GDM1 (cell line): Measurements from ENCODE around the gene PRSS35.
"Not testable (repeated sequence)": the region's sequence is repeated elsewhere in the genome, so short reads cannot be mapped to it uniquely, and the experiment has no call there.

Experiments used
- DNase-seq: peaks from one replicate; lab custom pipeline; 2025; lab: John Stamatoyannopoulos, UW

The PRSS35 gene

GRCh38 chr6:83517500-83517899 lies 5.2 kb downstream of the PRSS35 start:
- DNase-seq, result no peak

GRCh38 chr6:83518816-83519480 lies 6.6 kb downstream of the PRSS35 start:
- DNase-seq, result no peak

- DNase-seq, result peak; percentile 26
Measured at GRCh38 chr6:83536034-83536646, 23.8 kb downstream of the PRSS35 start.

- no peak for DNase-seq
Measured at GRCh38 chr6:83536647-83537589, 24.6 kb downstream of the PRSS35 start.

- DNase-seq, result no peak
Measured at GRCh38 chr6:83539678-83540077, 27.3 kb downstream of the PRSS35 start.

DNA sequence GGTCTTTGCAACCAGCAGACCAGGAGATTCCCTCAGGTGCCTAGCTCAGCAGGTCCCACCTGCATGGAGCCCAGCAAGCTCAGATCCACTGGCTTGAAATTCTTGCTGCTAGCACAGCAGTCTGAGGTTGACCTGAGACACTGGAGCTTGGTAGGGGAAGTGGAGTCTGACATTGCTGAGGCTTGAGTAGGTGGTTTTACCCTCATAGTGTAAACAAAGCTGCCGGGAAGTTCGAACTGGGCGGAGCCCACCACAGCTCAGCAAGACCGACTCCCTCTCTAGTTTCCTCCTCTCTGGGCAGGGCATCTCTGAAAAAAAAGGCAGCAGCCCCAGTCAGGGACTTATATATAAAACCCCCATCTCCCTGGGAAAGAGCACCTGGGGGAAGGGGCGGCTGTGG lies 34.3 kb downstream of the PRSS35 start:
- DNase-seq, result no peak

DNA sequence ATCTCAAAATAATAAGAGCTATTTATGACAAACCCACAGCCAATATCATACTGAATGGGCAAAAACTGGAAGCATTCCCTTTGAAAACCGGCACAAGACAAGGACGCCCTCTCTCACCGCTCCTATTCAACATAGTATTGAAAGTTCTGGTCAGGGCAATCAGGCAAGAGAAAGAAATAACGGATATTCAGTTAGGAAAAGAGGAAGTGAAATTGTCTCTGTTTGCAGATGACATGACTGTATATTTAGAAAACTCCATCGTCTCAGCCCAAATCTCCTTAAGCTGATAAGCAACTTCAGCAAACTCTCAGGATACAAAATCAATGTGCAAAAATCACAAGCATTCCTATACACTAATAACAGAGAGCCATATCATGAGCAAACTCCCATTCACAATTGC lies 38.1 kb downstream of the PRSS35 start:
- not testable (repeated sequence) for DNase-seq

DNA sequence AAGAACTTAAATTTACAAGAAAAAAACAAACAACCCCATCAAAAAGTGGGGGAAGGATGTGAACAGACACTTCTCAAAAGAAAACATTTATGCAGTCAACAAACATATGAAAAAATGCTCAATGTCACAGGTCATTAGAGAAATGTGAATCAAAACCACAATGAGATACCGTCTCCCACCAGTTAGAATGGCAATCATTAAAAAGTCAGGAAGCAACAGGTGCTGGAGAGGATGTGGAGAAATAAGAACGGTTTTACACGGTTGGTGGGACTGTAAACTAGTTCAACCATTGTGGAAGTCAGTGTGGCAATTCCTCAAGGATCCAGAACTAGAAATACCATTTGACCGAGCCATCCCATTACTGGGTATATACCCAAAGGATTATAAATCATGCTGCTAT lies 39.4 kb downstream of the PRSS35 start:
- DNase-seq, result not testable (repeated sequence)

- no peak for DNase-seq
Measured at GRCh38 chr6:83556871-83557270, 44.5 kb downstream of the PRSS35 start.

GRCh38 chr6:83558975-83559374 lies 46.6 kb downstream of the PRSS35 start:
- no peak for DNase-seq

DNA sequence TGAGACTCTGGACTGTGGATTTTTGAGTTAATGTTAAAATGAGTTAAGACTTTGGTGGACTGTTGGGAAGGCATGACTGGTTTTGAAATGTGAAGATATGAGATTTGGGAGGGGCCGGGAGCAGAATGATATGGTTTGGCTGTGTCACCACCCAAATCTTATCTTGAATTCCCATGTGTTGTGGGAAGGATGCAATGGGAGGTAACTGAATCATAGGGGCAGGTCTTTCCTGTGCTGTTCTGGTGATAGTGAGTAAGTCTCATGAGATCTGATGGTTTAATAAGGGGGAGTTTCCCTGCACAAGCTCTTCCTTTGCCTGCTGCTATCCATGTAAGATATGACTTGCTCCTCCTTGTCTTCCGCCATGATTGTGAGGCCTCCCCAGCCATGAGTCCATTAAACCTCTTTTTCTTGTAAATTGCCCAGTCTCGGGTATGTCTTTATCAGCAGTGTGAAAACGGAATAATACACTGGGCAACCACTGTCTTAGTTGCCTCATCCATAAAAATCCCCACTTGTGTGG lies 59.4 kb downstream of the PRSS35 start:
- DNase-seq, result not testable (repeated sequence)

- no peak for DNase-seq
Measured at GRCh38 chr6:83574783-83575182, 62.4 kb downstream of the PRSS35 start.
